ENCODE results near the gene LRRC4C. TPM values are rescaled to one million over a fixed set of nuclear protein-coding genes. Genes with fewer than 3 reads are reported as not detected.

Gene LRRC4C
- total RNA-seq, 1 experiment from 2014 or later: 0.15 TPM

GRCh38 chr11:40826601-40827000 is 632.9 kb downstream of the LRRC4C start:
- intact Hi-C loops (cut with micrococcal nuclease; ENCODE audit: unreplicated experiment): no loop called here
- POLR2A ChIA-PET: no interaction called here
- H3K27me3 ChIP-seq (ENCODE audit: control insufficient read depth, insufficient read depth, low read length): no peaks in the 10 kb centered on the region
- BruUV-seq (replicated peaks): no TSS peak
- H3K4me3 ChIP-seq (ENCODE audit: low read depth in 2 of 2, low read length in 2 of 2): no peak overlapping the region
- in situ Hi-C loops (cut with HindIII; ENCODE audit: low pct_unique_long_range_greater_than_20kb, low sequenced_read_pairs): no loop called here
- no peaks in the 10 kb centered on the region for H3K4me1 ChIP-seq (ENCODE audit: control insufficient read depth, insufficient read depth, low read length)
- TF ChIP-seq CTCF (IDR thresholded peaks at IDR 0.05) (no peak), POLR2AphosphoS5 (IDR thresholded peaks at IDR 0.05; ENCODE audit: low read depth, low read length) (no peak), TCF7L2 (IDR thresholded peaks at IDR 0.05; ENCODE audit: low read depth, low read length) (no peak), REST (IDR thresholded peaks at IDR 0.05; ENCODE audit: insufficient read depth in 1 of 2, low read depth in 2 of 2, low read length in 1 of 2) (no peak), SIN3A (IDR thresholded peaks at IDR 0.05; ENCODE audit: borderline replicate concordance, insufficient read depth, low read depth, low read length) (no peak)
- CTCF ChIA-PET: no interaction called here
- no peak overlapping the region for H3K27ac ChIP-seq (ENCODE audit: low read length)
- no peaks in the 10 kb centered on the region for H3K36me3 ChIP-seq (ENCODE audit: control insufficient read depth, insufficient read depth, low read length)
- ATAC-seq (no peak), DNase-seq (ENCODE audit: low read depth, low spot score) (no peak)
- H3K9me3 ChIP-seq (ENCODE audit: control insufficient read depth, insufficient read depth, low read depth, low read length): no peaks in the 10 kb centered on the region

- H3K4me1 ChIP-seq (ENCODE audit: control insufficient read depth, insufficient read depth, low read length): no peaks in the 10 kb centered on the region
- in situ Hi-C loops (cut with HindIII; ENCODE audit: low pct_unique_long_range_greater_than_20kb, low sequenced_read_pairs) (no loop called here), intact Hi-C loops (cut with micrococcal nuclease; ENCODE audit: unreplicated experiment) (no loop called here)
- ChIA-PET CTCF (no interaction called here), POLR2A (no interaction called here)
- H3K27ac ChIP-seq (ENCODE audit: low read length): no peak overlapping the region
- H3K27me3 ChIP-seq (ENCODE audit: control insufficient read depth, insufficient read depth, low read length): no peaks in the 10 kb centered on the region
- BruUV-seq (replicated peaks): no TSS peak
- ATAC-seq (no peak), DNase-seq (ENCODE audit: low read depth, low spot score) (no peak)
- no peaks in the 10 kb centered on the region for H3K36me3 ChIP-seq (ENCODE audit: control insufficient read depth, insufficient read depth, low read length)
- H3K4me3 ChIP-seq (ENCODE audit: low read depth in 2 of 2, low read length in 2 of 2): no peak overlapping the region
- no peak for TF ChIP-seq TCF7L2 (IDR thresholded peaks at IDR 0.05; ENCODE audit: low read depth, low read length)
- TF ChIP-seq REST (IDR thresholded peaks at IDR 0.05; ENCODE audit: insufficient read depth in 1 of 2, low read depth in 2 of 2, low read length in 1 of 2): no peak
- no peak for TF ChIP-seq POLR2AphosphoS5 (IDR thresholded peaks at IDR 0.05; ENCODE audit: low read depth, low read length)
- TF ChIP-seq SIN3A (IDR thresholded peaks at IDR 0.05; ENCODE audit: borderline replicate concordance, insufficient read depth, low read depth, low read length): no peak
- no peaks in the 10 kb centered on the region for H3K9me3 ChIP-seq (ENCODE audit: control insufficient read depth, insufficient read depth, low read depth, low read length)
These were observed 634.1 kb downstream of the LRRC4C start for GRCh38 chr11:40825201-40825834.

All from Panc1 (cell line).